Transverse colon (tissue), 4 donors: ENCODE measurements around the gene LRBA. TPM values are rescaled to one million over a fixed set of nuclear protein-coding genes. Genes with fewer than 3 reads are reported as not detected.

ENCODE experiments used
- DNase-seq: peaks from one replicate; pipeline ENCODE4 v3.0.0-alpha.2; 2019
- H3K27ac ChIP-seq, 4 donors: fragments of 200-600 bp; sonication (generic); 2 replicates each; pipeline ENCODE4 v1.5.1; 2016 to 2018; ENCODE audit warnings: inconsistent platforms in 4 of 4
- H3K27me3 ChIP-seq: fragments of 200-600 bp; sonication (generic); 2 replicates; pipeline ENCODE4 v1.5.1; 2017; ENCODE audit warnings: inconsistent platforms
- H3K36me3 ChIP-seq, 4 donors: fragments of 200-600 bp; sonication (generic); 2 replicates each; pipeline ENCODE4 v1.5.1; 2017 to 2019; ENCODE audit warnings: inconsistent platforms in 4 of 4
- H3K4me1 ChIP-seq, 4 donors: fragments of 200-600 bp; sonication (generic); 2 replicates each; pipeline ENCODE4 v1.5.1; 2017 to 2020; ENCODE audit warnings: inconsistent platforms in 4 of 4
- H3K4me3 ChIP-seq, 4 donors: fragments of 200-600 bp; sonication (generic); 1 replicate in 1 of 4; 2 replicates in 3 of 4; pipeline versions ENCODE4 v1.5.1 to v1.6.1; 2017 to 2019; ENCODE audit warnings: inconsistent platforms in 4 of 4
- H3K9me3 ChIP-seq, 2 donors: fragments of 200-600 bp; sonication (generic); 2 replicates each; pipeline ENCODE4 v1.5.1; 2017 to 2019; ENCODE audit warnings: inconsistent platforms in 2 of 2
- EP300 ChIP-seq: sonication (generic); formaldehyde crosslinking; IDR thresholded peaks from one replicate; pipeline ENCODE4 v1.6.1; 2017; ENCODE audit warnings: antibody characterized with exemption, low read depth
- POLR2A ChIP-seq: fragments of 450-650 bp; IDR thresholded peaks from one replicate; pipeline ENCODE4 v1.6.1; 2016; ENCODE audit warnings: antibody characterized with exemption, mild to moderate bottlenecking, moderate library complexity
- POLR2AphosphoS5 ChIP-seq, 3 donors: sonication (generic); formaldehyde crosslinking; IDR thresholded peaks; one replicate each; pipeline ENCODE4 v1.6.1; 2016; ENCODE audit warnings: antibody characterized with exemption in 3 of 3
- WGBS, 2 donors: methylation state at CpG; one replicate each; pipeline ENCODE4 v1.1.5; 2018; ENCODE audit warnings: low coverage in 1 of 2; 5-methylcytosine and 5-hydroxymethylcytosine counted together
- in situ Hi-C, 4 donors: fragments of 200-750 bp; cut with MboI; loops; one replicate each; pipeline versions ENCODE4 v1.15.0 to v1.15.1; 2017; ENCODE audit warnings: low sequenced_read_pairs in 3 of 4, low pct_ligation_motif_present in 1 of 4, low pct_unique_long_range_greater_than_20kb in 1 of 4
- intact Hi-C: fragments of 100-400 bp; cut with DNase I; formaldehyde crosslinking; loops from one replicate; pipeline ENCODE4 v1.15.1; 2023; ENCODE audit warnings: low total_unique reads
- total RNA-seq, 4 donors: library from RNA; depleted of rRNA; stranded (reverse); fragments of >200 nt; gene quantifications; one replicate each; pipeline ENCODE4 v1.1.0, GENCODE V29; 2016
- TF ChIP-seq, protein P1 (sequence below), 5 experiments: fragments of 200-600 bp in 3 of 5; fragments of 450-650 bp in 2 of 5; sonication (generic) in 3 of 5; IDR thresholded peaks; 1 replicate in 2 of 5; 2 replicates in 3 of 5; pipeline ENCODE4 v1.5.1; 2016 to 2017; ENCODE audit warnings: antibody characterized with exemption in 5 of 5, inconsistent platforms in 3 of 5, mild to moderate bottlenecking in 2 of 5, moderate library complexity in 1 of 5

The LRBA gene
- total RNA-seq, 4 donors from 2014 or later = 82.7 to 125 (median 112) TPM

DNA sequence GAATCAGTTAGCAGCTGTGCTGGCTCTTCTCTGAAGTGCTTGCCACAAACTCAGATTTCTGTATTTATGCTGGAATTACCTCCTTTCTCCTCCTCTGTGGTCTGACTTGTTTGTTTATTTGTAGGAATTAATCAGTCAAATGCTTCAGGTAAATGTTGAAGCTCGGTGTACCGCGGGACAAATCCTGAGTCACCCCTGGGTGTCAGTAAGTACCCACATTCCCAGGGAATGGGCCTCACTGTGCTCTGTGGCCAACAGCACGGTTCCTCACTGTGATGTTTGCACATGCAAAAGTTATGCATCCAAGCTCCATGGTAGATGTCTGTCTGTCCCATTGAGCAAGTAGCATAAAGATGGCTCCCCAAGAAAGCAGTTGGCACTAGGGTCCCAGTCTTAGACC lies 766.9 kb downstream of the LRBA start:
- WGBS, 2 donors = 92% methylated on average over 4 of the region's 4 CpGs; no CpG with 5 or more reads in 1 of the 2 donors
- Histone ChIP-seq H3K27me3 (no peaks in the 10 kb centered on the region), H3K4me3 (no peak overlapping the region), H3K27ac (no peak overlapping the region), H3K4me1 (peaks cover 0 to 10% (median 2%) of the 10 kb centered on the region in 4 donors), H3K36me3 (no peaks in the 10 kb centered on the region), H3K9me3 (no peaks in the 10 kb centered on the region)
- no peak for DNase-seq
- TF ChIP-seq EP300 (no peak), POLR2A (no peak), POLR2AphosphoS5 (IDR thresholded peaks at IDR 0.05) (no peak)
- TF ChIP-seq, protein P1, sequence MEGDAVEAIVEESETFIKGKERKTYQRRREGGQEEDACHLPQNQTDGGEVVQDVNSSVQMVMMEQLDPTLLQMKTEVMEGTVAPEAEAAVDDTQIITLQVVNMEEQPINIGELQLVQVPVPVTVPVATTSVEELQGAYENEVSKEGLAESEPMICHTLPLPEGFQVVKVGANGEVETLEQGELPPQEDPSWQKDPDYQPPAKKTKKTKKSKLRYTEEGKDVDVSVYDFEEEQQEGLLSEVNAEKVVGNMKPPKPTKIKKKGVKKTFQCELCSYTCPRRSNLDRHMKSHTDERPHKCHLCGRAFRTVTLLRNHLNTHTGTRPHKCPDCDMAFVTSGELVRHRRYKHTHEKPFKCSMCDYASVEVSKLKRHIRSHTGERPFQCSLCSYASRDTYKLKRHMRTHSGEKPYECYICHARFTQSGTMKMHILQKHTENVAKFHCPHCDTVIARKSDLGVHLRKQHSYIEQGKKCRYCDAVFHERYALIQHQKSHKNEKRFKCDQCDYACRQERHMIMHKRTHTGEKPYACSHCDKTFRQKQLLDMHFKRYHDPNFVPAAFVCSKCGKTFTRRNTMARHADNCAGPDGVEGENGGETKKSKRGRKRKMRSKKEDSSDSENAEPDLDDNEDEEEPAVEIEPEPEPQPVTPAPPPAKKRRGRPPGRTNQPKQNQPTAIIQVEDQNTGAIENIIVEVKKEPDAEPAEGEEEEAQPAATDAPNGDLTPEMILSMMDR (IDR thresholded peaks at IDR 0.05) = no peak
- intact Hi-C loops = loop anchor here (10.0 kb wide), 1 partner anchor 253 kb away; no protein-coding TSS in a partner anchor
- in situ Hi-C loops = loop anchor here in 2 of 4 donors (10.0 kb wide), 1 partner anchor 243 kb away; no protein-coding TSS in a partner anchor

DNA sequence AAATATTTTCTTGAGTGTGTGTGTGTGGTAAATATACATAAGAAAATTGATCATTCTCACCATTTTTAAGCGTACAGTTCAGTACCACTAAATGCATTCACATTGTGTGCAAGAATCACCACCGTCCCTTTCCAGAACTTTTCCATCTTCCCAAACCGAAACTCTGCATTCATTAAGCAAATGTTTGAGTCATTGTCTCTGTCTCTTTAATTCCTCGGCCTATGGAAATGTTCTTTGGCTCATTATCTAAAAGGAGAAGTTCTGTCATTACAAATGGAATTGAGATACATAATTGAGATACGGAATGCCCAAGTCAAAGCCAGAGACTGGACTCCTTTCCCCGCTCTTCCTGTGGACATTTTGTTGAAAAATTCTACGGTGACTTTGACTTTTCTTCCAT lies 767.9 kb downstream of the LRBA start:
- intact Hi-C loops = loop anchor here (10.0 kb wide), 1 partner anchor 252 kb away; no protein-coding TSS in a partner anchor
- no peak for DNase-seq
- Histone ChIP-seq H3K4me3 (no peak overlapping the region), H3K27me3 (no peaks in the 10 kb centered on the region), H3K27ac (no peak overlapping the region), H3K9me3 (no peaks in the 10 kb centered on the region), H3K4me1 (peaks cover 0 to 10% (median 2%) of the 10 kb centered on the region in 4 donors), H3K36me3 (no peaks in the 10 kb centered on the region)
- TF ChIP-seq, protein P1 (IDR thresholded peaks at IDR 0.05) = no peak
- TF ChIP-seq POLR2AphosphoS5 (IDR thresholded peaks at IDR 0.05) = no peak
- no peak for TF ChIP-seq EP300
- no peak for TF ChIP-seq POLR2A
- WGBS, 2 donors = 82 to 92% methylated on average over 6 to 7 of the region's 7 CpGs
- in situ Hi-C loops = loop anchor here in 2 of 4 donors (10.0 kb wide), 1 partner anchor 242 kb away; no protein-coding TSS in a partner anchor

DNA sequence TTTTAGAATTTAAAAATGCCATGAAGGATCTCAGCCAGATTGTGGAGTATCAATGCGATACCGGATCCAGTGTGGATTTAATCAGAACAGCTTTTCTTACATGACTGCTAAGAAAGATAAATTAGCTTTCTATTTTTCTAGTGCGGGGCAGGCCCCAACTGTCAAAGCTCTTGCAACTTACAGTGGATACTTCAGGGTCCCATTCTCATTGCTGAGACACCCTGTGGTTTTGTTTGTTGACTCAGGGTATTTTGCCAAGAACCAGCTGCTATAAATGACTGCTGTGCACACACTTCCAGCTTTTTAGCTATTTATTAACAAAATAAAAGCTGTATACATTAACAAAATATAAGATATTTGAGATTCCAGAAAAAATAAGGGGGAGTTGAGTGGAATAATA lies 770.5 kb downstream of the LRBA start:
- H3K27ac ChIP-seq = no peak overlapping the region
- WGBS, 2 donors = 20 to 46% methylated on average over 1 to 3 of the region's 3 CpGs
- TF ChIP-seq, protein P1 (IDR thresholded peaks at IDR 0.05) = no peak
- TF ChIP-seq POLR2AphosphoS5 (IDR thresholded peaks at IDR 0.05) (no peak), EP300 (no peak), POLR2A (no peak)
- in situ Hi-C loops = loop anchor here in 2 of 4 donors (10.0 kb wide), 1 partner anchor 240 kb away; no protein-coding TSS in a partner anchor
- no peaks in the 10 kb centered on the region for H3K27me3 ChIP-seq
- H3K36me3 ChIP-seq = no peaks in the 10 kb centered on the region
- H3K4me3 ChIP-seq = no peak overlapping the region
- DNase-seq = no peak
- no peaks in the 10 kb centered on the region for H3K9me3 ChIP-seq
- intact Hi-C loops = loop anchor here (10.0 kb wide), 1 partner anchor 250 kb away; no protein-coding TSS in a partner anchor
- H3K4me1 ChIP-seq = peaks cover 0 to 10% (median 2%) of the 10 kb centered on the region in 4 donors

GRCh38 chr4:150243932-150244331 lies 771.2 kb downstream of the LRBA start:
- in situ Hi-C loops (loop anchor here in 2 of 4 donors (10.0 kb wide), 1 partner anchor 239 kb away; no protein-coding TSS in a partner anchor), intact Hi-C loops (loop anchor here (10.0 kb wide), 1 partner anchor 249 kb away; no protein-coding TSS in a partner anchor)
- no peaks in the 10 kb centered on the region for H3K9me3 ChIP-seq
- no peak for DNase-seq
- TF ChIP-seq POLR2AphosphoS5 (IDR thresholded peaks at IDR 0.05) (no peak), EP300 (no peak), POLR2A (no peak)
- TF ChIP-seq, protein P1 (IDR thresholded peaks at IDR 0.05) = no peak
- no peaks in the 10 kb centered on the region for H3K27me3 ChIP-seq
- H3K36me3 ChIP-seq = no peaks in the 10 kb centered on the region
- H3K27ac ChIP-seq = no peak overlapping the region
- WGBS, 2 donors = 94 to 100% methylated on average over 1 to 2 of the region's 2 CpGs
- H3K4me1 ChIP-seq = peaks cover 0 to 10% (median 2%) of the 10 kb centered on the region in 4 donors
- H3K4me3 ChIP-seq = no peak overlapping the region
